GM21390 (cell line): ENCODE data around the gene C15orf40.
"Not testable (repeated sequence)": the region's sequence is repeated elsewhere in the genome, so short reads cannot be mapped to it uniquely, and the experiment has no call there.

Experiments
- ATAC-seq: cut with Tn5 transposase; IDR thresholded peaks from one replicate; pipeline ENCODE4 v1.9.1; 2021; ENCODE audit not compliant: unreplicated experiment

Gene C15orf40

DNA sequence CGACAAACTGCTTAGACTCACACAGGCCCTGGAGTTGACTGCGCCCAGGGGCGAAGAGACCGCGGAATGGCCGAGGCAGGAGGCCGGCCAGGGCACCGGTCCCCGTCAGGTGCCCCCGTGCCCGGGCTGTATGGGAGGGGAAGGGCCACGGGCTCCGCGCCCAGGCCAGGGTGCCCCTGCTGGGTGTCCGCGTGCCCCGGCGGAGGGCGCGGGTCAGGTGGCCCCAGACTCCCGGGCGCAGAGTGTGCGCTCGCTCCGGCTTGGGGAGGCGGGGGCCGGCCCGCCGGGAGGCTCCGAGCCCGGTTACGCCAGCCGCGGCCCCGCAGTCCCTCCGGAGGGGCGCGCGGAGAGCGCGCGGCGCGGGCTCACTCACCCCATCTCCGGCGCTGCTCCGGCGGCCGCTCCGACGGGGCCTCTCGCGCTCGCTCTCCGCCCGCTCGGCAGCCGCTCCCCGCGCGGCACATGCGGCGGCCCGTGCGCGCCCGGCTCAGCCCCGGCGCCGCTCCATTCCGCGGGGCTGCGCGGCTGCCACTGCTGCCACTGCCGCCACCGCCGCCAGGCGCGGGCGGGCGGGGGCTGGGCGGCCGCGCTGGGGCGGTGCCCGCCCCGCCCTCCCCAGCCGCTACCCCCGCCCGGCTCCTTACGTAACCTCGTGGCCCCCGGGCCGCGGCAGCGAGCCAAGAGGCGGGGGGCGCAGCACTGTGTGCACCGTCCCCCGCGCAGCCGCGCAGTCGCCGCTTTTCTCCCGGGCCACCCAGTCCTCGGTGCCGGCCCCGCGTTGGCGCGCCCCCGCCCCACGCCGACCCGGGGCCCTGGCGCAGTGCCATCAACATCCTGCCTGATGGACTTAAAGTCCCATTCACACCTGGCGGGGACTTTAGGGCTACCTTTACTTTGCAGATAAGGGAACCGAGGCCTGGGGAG lies 59.0 kb downstream of the C15orf40 start, which contains the start of gene HOMER2:
Gene HOMER2, minus strand, starts transcription at position 563 of the 924 bp plus-strand sequence. Its CDS starts 185 bp downstream, at position 378.
- ATAC-seq, result no peak

DNA sequence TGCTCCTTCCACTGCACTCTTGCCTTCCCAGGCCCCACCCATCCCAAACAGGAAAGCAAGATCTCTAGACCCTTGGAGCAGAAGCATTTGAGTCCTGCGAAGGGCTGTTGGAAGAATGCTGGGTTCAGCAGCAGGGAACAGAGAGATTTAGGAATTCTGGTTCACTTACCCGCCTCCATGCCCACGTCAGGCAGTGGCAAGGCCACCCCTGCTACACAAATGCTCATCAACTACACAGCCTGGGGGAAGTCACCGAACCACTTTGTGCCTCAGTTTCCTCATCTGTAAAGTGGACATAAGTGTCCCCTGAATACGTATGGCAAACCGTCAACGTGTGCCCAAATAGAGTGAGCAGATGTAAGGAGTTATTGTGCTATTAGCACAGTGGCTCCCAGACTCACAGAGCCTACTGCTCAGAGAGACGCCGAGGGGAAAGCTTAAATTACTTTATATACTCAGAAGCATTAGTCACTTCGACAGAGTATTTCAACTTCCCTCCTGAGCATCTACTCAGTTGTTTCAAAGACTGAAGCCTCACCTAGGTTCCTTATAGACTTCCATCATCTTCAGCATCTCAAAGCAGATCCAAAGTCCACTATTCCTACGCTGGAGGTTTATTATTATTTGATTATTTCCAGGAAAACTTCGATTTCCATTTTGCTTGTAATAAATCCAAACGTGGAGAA lies 59.8 kb downstream of the C15orf40 start:
- no peak for ATAC-seq

DNA sequence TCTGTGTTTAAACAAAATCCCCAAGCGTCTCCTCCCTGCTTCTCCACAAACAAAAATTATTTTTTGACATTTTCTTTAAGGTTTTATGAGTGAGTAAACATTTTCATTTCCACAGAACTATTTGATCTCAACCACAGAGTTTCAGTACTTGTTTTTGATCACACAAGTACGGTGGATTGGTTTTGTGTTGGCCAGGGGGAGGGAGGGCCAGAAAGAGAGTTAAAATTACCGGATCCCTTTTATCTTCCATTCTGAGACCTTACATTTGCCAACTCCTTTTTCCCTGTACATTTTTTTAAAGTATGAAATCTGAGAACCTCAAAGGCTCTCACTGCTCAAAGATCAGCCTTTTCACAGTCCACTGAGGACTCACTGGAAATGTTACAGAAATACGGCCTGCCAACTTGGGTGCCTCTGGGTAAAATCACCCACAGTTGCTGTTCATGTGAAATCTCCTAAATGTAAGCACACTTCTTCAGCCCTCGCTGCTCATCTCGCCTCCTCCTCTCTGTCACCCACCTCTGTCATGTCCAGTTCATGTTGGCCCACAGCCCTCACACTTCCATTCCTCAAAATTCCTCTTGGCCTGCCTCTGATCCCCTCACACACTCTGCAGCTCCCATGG lies 60.6 kb downstream of the C15orf40 start:
- ATAC-seq, result peak; percentile 65

DNA sequence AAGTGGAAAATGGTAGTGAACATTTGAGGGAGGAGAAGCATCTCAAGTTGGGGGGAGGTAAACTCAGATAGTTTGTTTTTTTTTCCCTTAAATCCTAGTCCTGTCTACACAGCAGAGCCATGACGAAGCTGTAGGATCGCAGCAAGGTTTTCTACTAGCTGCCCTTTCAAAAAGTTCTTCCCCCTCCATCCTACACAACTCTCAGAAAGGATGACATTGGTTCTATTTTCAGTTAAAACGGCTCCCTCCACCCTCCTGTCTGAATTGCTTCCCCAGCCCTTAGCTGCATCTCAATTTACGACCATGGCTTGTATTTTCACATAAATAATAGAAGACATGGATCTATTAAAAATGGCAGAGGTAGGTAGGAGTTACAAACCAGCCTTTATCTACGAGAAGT lies 61.1 kb downstream of the C15orf40 start:
- ATAC-seq, result no peak

DNA sequence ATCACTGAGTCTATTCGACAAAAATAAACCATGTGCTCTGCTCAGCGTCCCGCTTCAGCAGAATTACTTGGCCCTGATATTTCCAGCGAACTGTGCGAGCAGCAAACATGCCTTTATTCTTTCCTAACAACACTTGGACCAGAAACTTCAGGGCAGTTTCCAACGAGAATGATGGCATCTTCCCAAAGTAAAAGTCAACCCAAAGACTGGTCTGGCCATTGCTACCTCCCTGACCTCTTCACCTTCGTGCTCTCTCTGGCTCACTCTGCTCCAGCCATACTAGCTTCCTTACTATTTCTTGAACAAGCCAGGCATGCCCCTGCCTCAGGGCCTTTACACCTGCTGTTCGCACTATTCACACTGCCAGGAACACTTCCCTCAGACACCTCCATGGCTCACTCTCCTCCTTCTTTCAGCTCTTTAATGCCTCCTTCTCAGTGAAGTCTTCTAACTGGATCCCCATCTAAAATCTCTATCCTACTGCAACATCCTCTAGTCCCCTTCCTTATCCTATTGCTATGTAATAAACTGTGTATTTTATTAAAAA lies 65.2 kb downstream of the C15orf40 start:
- no peak for ATAC-seq

DNA sequence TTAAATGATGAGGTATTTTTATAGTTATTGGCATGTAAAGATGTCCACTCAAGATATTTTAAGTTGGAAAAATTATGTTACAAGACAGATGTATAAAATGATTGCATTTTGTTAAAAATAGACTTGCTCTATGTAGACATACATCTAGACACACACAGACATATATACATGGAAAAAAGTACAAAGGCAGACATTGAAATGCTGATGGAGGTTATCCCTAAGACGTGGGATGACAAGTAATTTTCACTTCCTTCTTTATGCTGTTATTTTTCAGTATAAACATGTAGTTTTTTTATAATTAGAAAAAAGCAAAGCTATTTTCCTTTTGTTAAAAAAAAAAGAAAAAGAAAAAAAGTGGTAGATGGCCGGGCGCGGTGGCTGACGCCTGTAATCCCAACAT lies 66.1 kb downstream of the C15orf40 start:
- ATAC-seq, result no peak

DNA sequence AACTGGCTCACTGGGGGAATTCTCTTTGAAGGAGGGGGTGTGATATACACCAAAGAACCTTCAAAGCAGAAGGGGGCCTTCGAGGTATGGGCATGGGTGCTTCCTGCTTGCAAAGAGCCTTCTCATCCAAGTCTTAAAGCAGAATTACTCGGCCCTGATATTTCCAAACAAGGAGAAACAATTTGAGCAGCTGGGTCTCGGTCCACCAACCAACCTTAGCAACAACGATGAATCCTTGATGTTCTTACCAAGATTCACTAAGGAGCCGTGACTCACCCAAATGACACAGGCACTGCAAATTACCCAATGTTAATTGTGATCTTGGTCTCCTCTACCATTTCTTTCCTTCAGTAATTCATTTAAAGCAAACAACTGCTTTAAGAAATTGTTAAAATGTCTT lies 66.6 kb downstream of the C15orf40 start:
- no peak for ATAC-seq

DNA sequence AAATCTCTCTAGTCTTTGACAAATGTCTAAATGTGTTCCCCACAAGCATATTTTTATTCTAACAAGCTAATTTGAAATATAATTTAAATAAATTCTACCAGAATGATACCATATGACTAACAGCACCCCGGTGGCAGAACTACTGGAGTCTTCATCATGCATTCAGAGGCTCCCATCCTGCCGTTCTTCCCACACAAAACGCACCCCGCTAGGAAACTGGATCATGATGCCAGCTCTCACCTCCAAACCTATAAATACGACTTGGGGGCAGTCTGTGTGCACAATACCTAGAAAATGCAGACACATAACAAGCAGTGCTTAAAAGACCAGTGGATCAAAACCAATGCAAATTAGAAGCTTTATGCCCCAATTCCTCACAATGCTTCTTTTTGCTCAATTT lies 67.4 kb downstream of the C15orf40 start:
- ATAC-seq, result no peak

DNA sequence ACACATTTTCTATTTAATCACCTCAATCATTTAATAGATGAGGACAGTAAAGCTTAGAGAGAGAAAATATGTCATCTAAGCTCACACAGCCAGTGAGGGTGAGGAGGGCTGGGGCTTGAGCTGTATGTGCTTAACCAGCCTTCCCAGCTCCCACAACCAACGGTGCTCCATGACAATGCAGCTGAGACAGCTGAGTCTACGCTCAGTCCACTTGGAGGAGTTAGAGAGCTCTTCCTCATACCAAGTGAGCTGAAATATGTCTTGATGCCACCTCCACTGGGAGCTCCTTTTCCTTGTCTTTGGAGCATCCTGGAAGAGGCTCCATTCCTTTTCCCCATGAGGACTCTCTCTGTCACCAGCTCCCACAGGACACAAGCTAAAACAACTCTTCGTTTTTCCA lies 68.3 kb downstream of the C15orf40 start:
- ATAC-seq, result no peak

DNA sequence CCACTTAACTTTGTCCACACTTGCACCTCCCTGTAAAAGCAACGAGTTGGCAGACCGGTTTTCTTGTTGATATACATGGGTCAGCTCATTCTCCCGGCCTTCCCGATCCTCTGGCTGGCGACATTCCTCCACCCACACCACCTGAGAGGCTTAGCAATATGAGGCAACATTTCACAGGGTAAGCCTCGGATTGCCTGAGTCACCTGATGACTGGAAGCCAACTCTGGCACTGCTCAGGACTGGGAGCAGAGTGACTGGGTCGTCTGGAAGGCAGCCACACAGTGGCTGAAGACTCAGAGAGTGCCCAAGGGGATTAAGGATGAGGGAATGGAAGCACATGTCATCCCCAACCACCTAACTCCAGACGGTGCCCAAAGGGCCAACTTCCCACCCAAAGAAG lies 68.7 kb downstream of the C15orf40 start:
- no peak for ATAC-seq

DNA sequence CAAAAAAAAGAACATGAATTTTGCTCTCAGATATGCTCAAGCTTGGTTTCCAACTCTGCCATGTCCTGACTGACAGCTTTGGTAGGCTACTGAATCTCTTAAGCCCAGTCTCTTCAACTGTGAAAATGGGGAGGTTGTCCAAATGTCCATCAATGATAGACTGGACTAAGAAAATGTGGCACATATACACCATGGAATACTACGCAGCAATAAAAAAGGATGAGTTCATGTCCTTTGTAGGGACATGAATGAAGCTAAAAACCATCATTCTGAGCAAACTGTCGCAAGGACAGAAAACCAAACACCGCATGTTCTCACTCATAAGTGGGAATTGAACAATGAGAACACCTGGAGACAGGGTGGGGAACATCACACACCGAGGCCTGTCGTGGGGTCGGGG lies 71.8 kb downstream of the C15orf40 start:
- not testable (repeated sequence) for ATAC-seq
